IMR-90 (cell line): Measurements from ENCODE around the gene CYTH1. TPM values are rescaled to one million over a fixed set of nuclear protein-coding genes. Genes with fewer than 3 reads are reported as not detected.

ENCODE experiments used
- ATAC-seq: fragments of 200-7000 bp; cut with Tn5 transposase; 2 replicates; pipeline ENCODE4 v1.9.1; 2020; ENCODE audit warnings: low read depth, mild to moderate bottlenecking, moderate library complexity
- BruUV-seq: library from RNA; stranded (reverse); fragments of 400-500 nt; replicated peaks from 2 replicates; lab custom pipeline; 2021; lab: Mats Ljungman, UMichigan
- CTCF ChIA-PET: fragments of 300-600 bp; formaldehyde crosslinking; extraction: SDS; loops from one replicate; lab custom pipeline; 2021; ENCODE audit warnings: antibody characterized with exemption; lab: Yijun Ruan, JAX
- POLR2A ChIA-PET: fragments of 300-600 bp; sonication (Branson Sonifier 250); formaldehyde crosslinking; loops from one replicate; lab custom pipeline; 2022; ENCODE audit warnings: antibody characterized with exemption; ENCODE audit not compliant: unreplicated experiment; lab: Charles Lee
- DNase-seq: peaks from one replicate; pipeline ENCODE4 v3.0.0; 2013
- H2AFZ ChIP-seq: replicated peaks from 2 replicates; pipeline ENCODE3; 2013; ENCODE audit warnings: low read length, mild to moderate bottlenecking; ENCODE audit not compliant: poor library complexity
- H2AK5ac ChIP-seq: 2 replicates; pipeline ENCODE4 v1.6.1; 2013; ENCODE audit warnings: low read depth, low read length, inconsistent platforms
- H2AK9ac ChIP-seq: replicated peaks from 2 replicates; pipeline ENCODE3; 2013; ENCODE audit warnings: mild to moderate bottlenecking, low read depth, low read length, moderate library complexity; ENCODE audit not compliant: poor library complexity
- H2BK120ac ChIP-seq: 2 replicates; pipeline ENCODE4 v1.6.1; 2013; ENCODE audit warnings: low read depth, low read length, inconsistent platforms
- H2BK15ac ChIP-seq: 3 replicates; pipeline ENCODE4 v1.6.1; 2013; ENCODE audit warnings: low read depth, low read length, inconsistent platforms
- H2BK20ac ChIP-seq: 2 replicates; pipeline ENCODE4 v1.6.1; 2013; ENCODE audit warnings: low read depth, mild to moderate bottlenecking, inconsistent platforms, low read length, moderate library complexity
- H2BK5ac ChIP-seq: 2 replicates; pipeline ENCODE4 v1.6.1; 2013; ENCODE audit warnings: mild to moderate bottlenecking, low read depth, low read length, inconsistent platforms; ENCODE audit not compliant: poor library complexity, severe bottlenecking
- H3K14ac ChIP-seq: replicated peaks from 2 replicates; pipeline ENCODE4 v1.6.1; 2013; ENCODE audit warnings: low read depth, low read length, inconsistent platforms
- H3K18ac ChIP-seq: 2 replicates; pipeline ENCODE4 v1.6.1; 2013; ENCODE audit warnings: low read depth, low read length, control low read depth
- H3K23ac ChIP-seq: 2 replicates; pipeline ENCODE4 v1.6.1; 2013; ENCODE audit warnings: low read depth, low read length, inconsistent platforms
- H3K27ac ChIP-seq: 2 replicates; pipeline ENCODE4 v1.5.1; 2013; ENCODE audit warnings: mild to moderate bottlenecking, control low read depth, low read length; ENCODE audit not compliant: insufficient read depth
- H3K27me3 ChIP-seq: 2 replicates; pipeline ENCODE4 v1.6.1; 2013; ENCODE audit warnings: low read length; ENCODE audit not compliant: control insufficient read depth, insufficient read depth
- H3K36me3 ChIP-seq: 2 replicates; pipeline ENCODE4 v1.6.1; 2013; ENCODE audit warnings: low read length, mixed read lengths; ENCODE audit not compliant: control insufficient read depth, insufficient read depth
- H3K4ac ChIP-seq: 2 replicates; pipeline ENCODE4 v1.6.1; 2013; ENCODE audit warnings: low read depth, low read length, inconsistent platforms
- H3K4me1 ChIP-seq: 2 replicates; pipeline ENCODE4 v1.6.1; 2013; ENCODE audit warnings: low read length, mixed read lengths; ENCODE audit not compliant: control insufficient read depth, insufficient read depth
- H3K4me2 ChIP-seq: 2 replicates; pipeline ENCODE4 v1.6.1; 2013; ENCODE audit warnings: low read depth, mild to moderate bottlenecking, control low read depth, low read length, moderate library complexity
- H3K4me3 ChIP-seq: 2 replicates; pipeline ENCODE4 v1.5.1; 2013; ENCODE audit warnings: low read depth, mild to moderate bottlenecking, control low read depth, low read length, moderate library complexity; ENCODE audit not compliant: insufficient read depth
- H3K56ac ChIP-seq: 2 replicates; pipeline ENCODE4 v1.6.1; 2013; ENCODE audit warnings: low read length, inconsistent platforms; ENCODE audit not compliant: insufficient read depth; ENCODE audit errors: extremely low read depth
- H3K79me1 ChIP-seq, 2 experiments: 2 replicates each; pipeline ENCODE4 v1.6.1; 2013; ENCODE audit warnings: low read length in 2 of 2, inconsistent platforms in 1 of 2, low read depth in 1 of 2
- H3K9ac ChIP-seq: 2 replicates; pipeline ENCODE4 v1.6.1; 2013; ENCODE audit warnings: low read depth, low read length, control low read depth
- H3K9me1 ChIP-seq: 2 replicates; pipeline ENCODE4 v1.6.1; 2013; ENCODE audit warnings: low read length, inconsistent platforms; ENCODE audit not compliant: insufficient read depth
- H3K9me3 ChIP-seq: 2 replicates; pipeline ENCODE4 v1.6.1; 2013; ENCODE audit warnings: low read length; ENCODE audit not compliant: control insufficient read depth, insufficient read depth
- H4K20me1 ChIP-seq: 2 replicates; pipeline ENCODE4 v1.6.1; 2013; ENCODE audit warnings: low read length, inconsistent platforms; ENCODE audit not compliant: insufficient read depth
- H4K5ac ChIP-seq: 2 replicates; pipeline ENCODE4 v1.6.1; 2013; ENCODE audit warnings: mild to moderate bottlenecking, low read depth, low read length, control low read depth
- H4K8ac ChIP-seq, 2 experiments: 2 replicates each; pipeline ENCODE4 v1.6.1; 2013; ENCODE audit warnings: low read depth in 2 of 2, low read length in 2 of 2, control low read depth in 1 of 2, inconsistent platforms in 1 of 2
- H4K91ac ChIP-seq: 2 replicates; pipeline ENCODE4 v1.6.1; 2013; ENCODE audit warnings: low read depth, low read length, inconsistent platforms; ENCODE audit not compliant: insufficient read depth
- BHLHE40 ChIP-seq: fragments of 150-350 bp; IDR thresholded peaks from 2 replicates; pipeline ENCODE4 v1.6.1; 2016; ENCODE audit warnings: mild to moderate bottlenecking, low read depth, low read length
- CEBPB ChIP-seq: IDR thresholded peaks from 2 replicates; pipeline ENCODE4 v1.6.1; 2012; ENCODE audit warnings: low read depth, low read length, improper control_type of control experiment
- CHD1 ChIP-seq: IDR thresholded peaks from 2 replicates; pipeline ENCODE4 v1.6.1; 2012; ENCODE audit warnings: low read depth, low read length, improper control_type of control experiment
- FOS ChIP-seq: fragments of 150-350 bp; IDR thresholded peaks from 2 replicates; pipeline ENCODE4 v1.6.1; 2016; ENCODE audit warnings: low read depth, low read length
- MAFK ChIP-seq: IDR thresholded peaks from 2 replicates; pipeline ENCODE4 v1.6.1; 2012; ENCODE audit warnings: low read depth, low read length, improper control_type of control experiment
- MAZ ChIP-seq: IDR thresholded peaks from 2 replicates; pipeline ENCODE4 v1.6.1; 2012; ENCODE audit warnings: low read depth, mild to moderate bottlenecking, low read length, improper control_type of control experiment, moderate library complexity, borderline replicate concordance
- MXI1 ChIP-seq: IDR thresholded peaks from 2 replicates; pipeline ENCODE4 v1.6.1; 2012; ENCODE audit warnings: low read depth, mild to moderate bottlenecking, low read length, moderate library complexity, borderline replicate concordance
- NFE2L2 ChIP-seq: fragments of 150-350 bp; IDR thresholded peaks from 2 replicates; pipeline ENCODE4 v1.6.1; 2016; ENCODE audit warnings: low read depth, mild to moderate bottlenecking, low read length
- POLR2A ChIP-seq: IDR thresholded peaks from 2 replicates; pipeline ENCODE4 v1.6.1; 2012; ENCODE audit warnings: mild to moderate bottlenecking, low read depth, low read length
- RAD21 ChIP-seq: IDR thresholded peaks from 2 replicates; pipeline ENCODE4 v1.6.1; 2012; ENCODE audit warnings: low read length, improper control_type of control experiment
- RCOR1 ChIP-seq: IDR thresholded peaks from 2 replicates; pipeline ENCODE4 v1.6.1; 2012; ENCODE audit warnings: mild to moderate bottlenecking, low read length, improper control_type of control experiment; ENCODE audit not compliant: insufficient replicate concordance
- RFX5 ChIP-seq: IDR thresholded peaks from 2 replicates; pipeline ENCODE4 v1.8.0; 2012; ENCODE audit warnings: low read depth, mild to moderate bottlenecking, low read length, moderate library complexity
- SMC3 ChIP-seq: fragments of 150-350 bp; IDR thresholded peaks from 2 replicates; pipeline ENCODE4 v1.6.1; 2016; ENCODE audit warnings: low read depth, mild to moderate bottlenecking, antibody characterized with exemption, low read length, moderate library complexity
- WGBS, 2 experiments: methylation state at CpG; one replicate each; pipeline versions ENCODE4 v1.1.5 to v1.1.7; 2013; ENCODE audit warnings: missing lambda C conversion rate in 2 of 2; ENCODE audit not compliant: insufficient read length in 1 of 2; ENCODE audit errors: extremely low coverage in 2 of 2; 5-methylcytosine and 5-hydroxymethylcytosine counted together
- dilution Hi-C: fragments of 300-500 bp; cut with HindIII; formaldehyde crosslinking; loops from one replicate; pipeline ENCODE4 v1.14.3; 2018; ENCODE audit warnings: low sequenced_read_pairs; ENCODE audit not compliant: unreplicated experiment
- in situ Hi-C: fragments of 300-500 bp; cut with MboI; formaldehyde crosslinking; loops from 3 replicates; pipeline ENCODE4 v1.14.3; 2019; ENCODE audit warnings: low sequenced_read_pairs, inconsistent platforms, mixed read lengths
- intact Hi-C: fragments of 100-400 bp; cut with micrococcal nuclease; formaldehyde crosslinking; loops from 2 replicates; pipeline ENCODE4 v1.10.0; 2022
- polyA plus RNA-seq, 3 experiments: library from polyadenylated mRNA; depleted of rRNA; stranded (reverse); fragments of >200 nt; gene quantifications; 2 replicates each; pipeline ENCODE4 v1.2.3, GENCODE V29; 2012; ENCODE audit warnings: low replicate concordance in 1 of 3
- total RNA-seq: library from RNA; depleted of rRNA; stranded (reverse); fragments of >200 nt; gene quantifications from 2 replicates; pipeline ENCODE4 v1.2.3, GENCODE V29; 2012
- TF ChIP-seq, protein P1 (sequence below): conservative IDR thresholded peaks from 2 replicates; pipeline ENCODE4 v1.5.1; 2012; ENCODE audit warnings: mild to moderate bottlenecking, low read depth, low read length, improper control_type of control experiment
- TF ChIP-seq, protein P2 (sequence below): fragments of 150-350 bp; IDR thresholded peaks from 2 replicates; pipeline ENCODE4 v1.6.1; 2017; ENCODE audit warnings: mild to moderate bottlenecking, antibody characterized with exemption, low read length, low read depth
- TF ChIP-seq, protein P3 (sequence below): fragments of 150-350 bp; IDR thresholded peaks from 2 replicates; pipeline ENCODE4 v1.6.1; 2016; ENCODE audit warnings: low read depth, mild to moderate bottlenecking, low read length, moderate library complexity, borderline replicate concordance

CYTH1 gene
- total and polyA plus RNA-seq, 2 of the 4 experiments (the other 2 are of a cell fraction) = 7.9 to 12.4 TPM

DNA sequence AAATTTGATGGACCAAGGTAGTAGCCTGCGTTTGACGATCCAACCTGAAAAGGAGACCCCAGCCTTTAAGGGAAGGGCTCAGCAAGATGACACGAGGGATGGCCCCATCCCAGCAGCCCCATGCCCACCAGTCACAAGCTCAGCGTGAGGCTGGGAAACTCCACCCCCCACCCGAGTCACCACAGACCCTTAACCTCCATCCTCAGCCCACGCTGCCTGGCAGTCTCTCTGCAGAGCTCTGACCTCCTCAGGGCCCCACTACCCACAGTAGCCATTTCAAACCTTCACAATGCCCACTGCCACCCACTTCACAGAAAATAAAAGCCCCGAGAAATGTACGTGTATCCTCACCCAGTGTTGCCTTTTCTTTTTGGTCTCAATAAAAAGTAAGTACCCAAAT is 39.9 kb upstream of the CYTH1 start:
- Histone ChIP-seq H4K8ac (peak overlapping the region; percentile 10 to 89; a peak in 3 of 4 replicates), H3K4me1 (peaks cover 16% of the 10 kb centered on the region), H3K36me3 (peaks cover 64% of the 10 kb centered on the region), H4K5ac (0 out of 2 replicates have a peak overlapping the region, but pooled peaks have one; percentile 42), H3K9ac (peak overlapping the region; percentile 25), H3K27ac (peak overlapping the region; percentile 86), H3K4me3 (no peak overlapping the region), H4K91ac (peak overlapping the region; percentile 73), H3K14ac (peak overlapping the region; percentile 74), H3K56ac (0 out of 2 replicates have a peak overlapping the region, but pooled peaks have one; percentile 1), H3K18ac (peak overlapping the region; percentile 39; the same call in 1 of the 2 replicates), H3K4ac (peak overlapping the region; percentile 84), H3K4me2 (no peak overlapping the region), H2BK5ac (peak overlapping the region; percentile 87), H4K20me1 (peaks cover 16% of the 10 kb centered on the region), H3K79me1 (peaks cover 32 to 85% of the 10 kb centered on the region in 2 experiments), H3K27me3 (no peaks in the 10 kb centered on the region), H3K9me1 (peaks cover 20% of the 10 kb centered on the region), H2AK5ac (peak overlapping the region; percentile 68), H2BK15ac (peak overlapping the region; percentile 81; the same call in 2 of the 3 replicates), H2BK120ac (peak overlapping the region; percentile 80), H3K9me3 (no peaks in the 10 kb centered on the region), H2AFZ (peak overlapping the region; percentile 28), H2BK20ac (peak overlapping the region; percentile 77), H3K23ac (peak overlapping the region; percentile 80; the same call in 1 of the 2 replicates), H2AK9ac (peak overlapping the region; percentile 93)
- no peak for TF ChIP-seq RAD21
- no peak for TF ChIP-seq NFE2L2
- TF ChIP-seq CEBPB = no peak
- no peak for TF ChIP-seq MAFK
- TF ChIP-seq BHLHE40 = no peak
- no peak for TF ChIP-seq RFX5
- TF ChIP-seq, protein P1, sequence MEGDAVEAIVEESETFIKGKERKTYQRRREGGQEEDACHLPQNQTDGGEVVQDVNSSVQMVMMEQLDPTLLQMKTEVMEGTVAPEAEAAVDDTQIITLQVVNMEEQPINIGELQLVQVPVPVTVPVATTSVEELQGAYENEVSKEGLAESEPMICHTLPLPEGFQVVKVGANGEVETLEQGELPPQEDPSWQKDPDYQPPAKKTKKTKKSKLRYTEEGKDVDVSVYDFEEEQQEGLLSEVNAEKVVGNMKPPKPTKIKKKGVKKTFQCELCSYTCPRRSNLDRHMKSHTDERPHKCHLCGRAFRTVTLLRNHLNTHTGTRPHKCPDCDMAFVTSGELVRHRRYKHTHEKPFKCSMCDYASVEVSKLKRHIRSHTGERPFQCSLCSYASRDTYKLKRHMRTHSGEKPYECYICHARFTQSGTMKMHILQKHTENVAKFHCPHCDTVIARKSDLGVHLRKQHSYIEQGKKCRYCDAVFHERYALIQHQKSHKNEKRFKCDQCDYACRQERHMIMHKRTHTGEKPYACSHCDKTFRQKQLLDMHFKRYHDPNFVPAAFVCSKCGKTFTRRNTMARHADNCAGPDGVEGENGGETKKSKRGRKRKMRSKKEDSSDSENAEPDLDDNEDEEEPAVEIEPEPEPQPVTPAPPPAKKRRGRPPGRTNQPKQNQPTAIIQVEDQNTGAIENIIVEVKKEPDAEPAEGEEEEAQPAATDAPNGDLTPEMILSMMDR = no peak
- TF ChIP-seq, protein P2, sequence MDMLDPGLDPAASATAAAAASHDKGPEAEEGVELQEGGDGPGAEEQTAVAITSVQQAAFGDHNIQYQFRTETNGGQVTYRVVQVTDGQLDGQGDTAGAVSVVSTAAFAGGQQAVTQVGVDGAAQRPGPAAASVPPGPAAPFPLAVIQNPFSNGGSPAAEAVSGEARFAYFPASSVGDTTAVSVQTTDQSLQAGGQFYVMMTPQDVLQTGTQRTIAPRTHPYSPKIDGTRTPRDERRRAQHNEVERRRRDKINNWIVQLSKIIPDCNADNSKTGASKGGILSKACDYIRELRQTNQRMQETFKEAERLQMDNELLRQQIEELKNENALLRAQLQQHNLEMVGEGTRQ = no peak
- no peak for TF ChIP-seq POLR2A
- TF ChIP-seq CHD1 = no peak
- no peak for TF ChIP-seq RCOR1
- TF ChIP-seq SMC3 = no peak
- TF ChIP-seq, protein P3, sequence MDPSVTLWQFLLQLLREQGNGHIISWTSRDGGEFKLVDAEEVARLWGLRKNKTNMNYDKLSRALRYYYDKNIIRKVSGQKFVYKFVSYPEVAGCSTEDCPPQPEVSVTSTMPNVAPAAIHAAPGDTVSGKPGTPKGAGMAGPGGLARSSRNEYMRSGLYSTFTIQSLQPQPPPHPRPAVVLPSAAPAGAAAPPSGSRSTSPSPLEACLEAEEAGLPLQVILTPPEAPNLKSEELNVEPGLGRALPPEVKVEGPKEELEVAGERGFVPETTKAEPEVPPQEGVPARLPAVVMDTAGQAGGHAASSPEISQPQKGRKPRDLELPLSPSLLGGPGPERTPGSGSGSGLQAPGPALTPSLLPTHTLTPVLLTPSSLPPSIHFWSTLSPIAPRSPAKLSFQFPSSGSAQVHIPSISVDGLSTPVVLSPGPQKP = no peak
- no peak for TF ChIP-seq MXI1
- no peak for TF ChIP-seq FOS
- TF ChIP-seq MAZ = no peak
- ChIA-PET POLR2A (interaction anchor here (0.5 kb wide), 1 partner anchor 10 kb away, joined by 4 read pairs; no protein-coding TSS in a partner anchor), CTCF (no interaction called here)
- dilution Hi-C loops = no loop called here
- intact Hi-C loops = loop anchor here (10.0 kb wide), 1 partner anchor 327 kb away; no protein-coding TSS in a partner anchor
- WGBS, 2 experiments = no CpG with 5 or more reads among the region's 8 CpGs
- ATAC-seq (no peak), DNase-seq (peak; percentile 54)
- no TSS peak for BruUV-seq
- in situ Hi-C loops = no loop called here
